Astrocyte (in vitro differentiated cells and primary cell): ENCODE results near the gene COBL. TPM values are rescaled to one million over a fixed set of nuclear protein-coding genes. Genes with fewer than 3 reads are reported as not detected.

Source experiments
- DNase-seq: peaks from one replicate; pipeline ENCODE4 v3.0.0-alpha.2; 2010; ENCODE audit warnings: low read depth
- FAIRE-seq: peaks from 2 replicates; lab custom pipeline; 2011; peaks lifted over from hg19 to GRCh38; lab: Jason Lieb, UNC
- H2AFZ ChIP-seq: 2 replicates; pipeline ENCODE4 v1.6.0; 2012; ENCODE audit warnings: low read depth, low read length, inconsistent platforms
- H3K27ac ChIP-seq: 2 replicates; pipeline ENCODE4 v1.5.1; 2011; ENCODE audit warnings: low read depth, low read length, inconsistent platforms
- H3K27me3 ChIP-seq: 2 replicates; pipeline ENCODE4 v1.6.0; 2011; ENCODE audit warnings: low read length, inconsistent platforms; ENCODE audit not compliant: insufficient read depth
- H3K36me3 ChIP-seq: 2 replicates; pipeline ENCODE4 v1.5.1; 2011; ENCODE audit warnings: low read length, inconsistent platforms; ENCODE audit not compliant: insufficient read depth
- H3K4me1 ChIP-seq: 2 replicates; pipeline ENCODE4 v1.5.1; 2011; ENCODE audit warnings: low read length, inconsistent platforms; ENCODE audit not compliant: insufficient read depth
- H3K4me2 ChIP-seq: 2 replicates; pipeline ENCODE4 v1.6.0; 2012; ENCODE audit warnings: low read length, inconsistent platforms
- H3K4me3 ChIP-seq: 2 replicates; pipeline ENCODE4 v1.5.1; 2011; ENCODE audit warnings: low read depth, mild to moderate bottlenecking, low read length, inconsistent platforms; ENCODE audit not compliant: insufficient read depth
- H3K79me2 ChIP-seq: 2 replicates; pipeline ENCODE4 v1.6.0; 2012; ENCODE audit warnings: mild to moderate bottlenecking, low read length, inconsistent platforms; ENCODE audit not compliant: insufficient read depth
- H3K9ac ChIP-seq: 2 replicates; pipeline ENCODE4 v1.6.0; 2012; ENCODE audit warnings: mild to moderate bottlenecking, low read length, inconsistent platforms
- H3K9me3 ChIP-seq: 2 replicates; pipeline ENCODE4 v1.5.1; 2012; ENCODE audit warnings: low read depth, mild to moderate bottlenecking, low read length, inconsistent platforms; ENCODE audit not compliant: insufficient read depth
- H4K20me1 ChIP-seq: 2 replicates; pipeline ENCODE4 v1.6.0; 2012; ENCODE audit warnings: low read length, inconsistent platforms; ENCODE audit not compliant: insufficient read depth
- H3K27ac Mint-ChIP-seq: one replicate; pipeline ENCODE4 v1.8.0; 2021; ENCODE audit warnings: mild to moderate bottlenecking, mixed read lengths; ENCODE audit not compliant: unreplicated experiment
- H3K27me3 Mint-ChIP-seq: one replicate; pipeline ENCODE4 v1.8.0; 2021; ENCODE audit warnings: low read depth, mixed read lengths; ENCODE audit not compliant: unreplicated experiment
- H3K36me3 Mint-ChIP-seq: one replicate; pipeline ENCODE4 v1.8.0; 2021; ENCODE audit warnings: low read depth, mixed read lengths; ENCODE audit not compliant: unreplicated experiment
- H3K4me1 Mint-ChIP-seq: one replicate; pipeline ENCODE4 v1.8.0; 2021; ENCODE audit warnings: low read depth, mixed read lengths; ENCODE audit not compliant: unreplicated experiment
- H3K4me3 Mint-ChIP-seq: one replicate; pipeline ENCODE4 v1.8.0; 2021; ENCODE audit warnings: mild to moderate bottlenecking, moderate library complexity, mixed read lengths; ENCODE audit not compliant: unreplicated experiment
- H3K9me3 Mint-ChIP-seq: one replicate; pipeline ENCODE4 v1.8.0; 2021; ENCODE audit warnings: mild to moderate bottlenecking, mixed read lengths; ENCODE audit not compliant: unreplicated experiment
- EZH2 ChIP-seq: IDR thresholded peaks from 2 replicates; pipeline ENCODE4 v1.6.1; 2012; ENCODE audit warnings: mild to moderate bottlenecking, low read length, inconsistent platforms; ENCODE audit not compliant: insufficient read depth
- total RNA-seq: library from RNA; stranded (reverse); gene quantifications from 2 replicates; pipeline ENCODE4 v1.2.1, GENCODE V29; 2021
- TF ChIP-seq, protein P1 (sequence below): IDR thresholded peaks from 2 replicates; pipeline ENCODE4 v1.5.1; 2011; ENCODE audit warnings: low read depth, mild to moderate bottlenecking, inconsistent platforms, low read length, moderate library complexity; ENCODE audit not compliant: insufficient read depth

COBL gene
- total RNA-seq, 1 donor from 2014 or later: 6.4 TPM

- no peak for FAIRE-seq
These were observed 263.3 kb downstream of the COBL start for GRCh38 chr7:51053160-51053925.

DNA sequence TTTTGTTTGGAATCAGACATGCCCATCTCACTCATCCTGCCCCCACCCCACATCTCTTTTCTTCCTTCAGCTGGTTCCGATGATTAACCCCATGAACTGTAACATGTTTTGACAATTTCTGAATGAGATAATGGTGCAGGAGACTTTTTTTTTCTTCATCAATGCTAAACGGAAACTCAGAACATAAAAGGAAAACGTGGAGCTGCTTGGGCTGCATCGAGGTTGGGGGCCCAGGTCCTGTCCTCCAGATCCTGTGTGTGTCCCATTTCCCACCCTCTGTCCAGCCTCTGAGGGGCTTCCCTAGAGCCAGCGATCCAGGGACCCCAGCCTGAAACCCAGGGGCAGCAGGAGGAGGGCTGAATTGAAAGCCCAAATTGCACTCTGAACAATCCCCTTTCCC lies 270.1 kb downstream of the COBL start:
- Histone ChIP-seq H3K36me3 (no peaks in the 10 kb centered on the region), H3K4me1 (peaks cover 21% of the 10 kb centered on the region), H4K20me1 (no peaks in the 10 kb centered on the region), H2AFZ (no peak overlapping the region), H3K79me2 (no peaks in the 10 kb centered on the region), H3K4me2 (peak overlapping the region; percentile 42), H3K9me3 (no peaks in the 10 kb centered on the region), H3K9ac (peak overlapping the region; percentile 26), H3K4me3 (no peak overlapping the region), H3K27ac (no peak overlapping the region), H3K27me3 (peaks cover 31% of the 10 kb centered on the region)
- TF ChIP-seq, protein P1, sequence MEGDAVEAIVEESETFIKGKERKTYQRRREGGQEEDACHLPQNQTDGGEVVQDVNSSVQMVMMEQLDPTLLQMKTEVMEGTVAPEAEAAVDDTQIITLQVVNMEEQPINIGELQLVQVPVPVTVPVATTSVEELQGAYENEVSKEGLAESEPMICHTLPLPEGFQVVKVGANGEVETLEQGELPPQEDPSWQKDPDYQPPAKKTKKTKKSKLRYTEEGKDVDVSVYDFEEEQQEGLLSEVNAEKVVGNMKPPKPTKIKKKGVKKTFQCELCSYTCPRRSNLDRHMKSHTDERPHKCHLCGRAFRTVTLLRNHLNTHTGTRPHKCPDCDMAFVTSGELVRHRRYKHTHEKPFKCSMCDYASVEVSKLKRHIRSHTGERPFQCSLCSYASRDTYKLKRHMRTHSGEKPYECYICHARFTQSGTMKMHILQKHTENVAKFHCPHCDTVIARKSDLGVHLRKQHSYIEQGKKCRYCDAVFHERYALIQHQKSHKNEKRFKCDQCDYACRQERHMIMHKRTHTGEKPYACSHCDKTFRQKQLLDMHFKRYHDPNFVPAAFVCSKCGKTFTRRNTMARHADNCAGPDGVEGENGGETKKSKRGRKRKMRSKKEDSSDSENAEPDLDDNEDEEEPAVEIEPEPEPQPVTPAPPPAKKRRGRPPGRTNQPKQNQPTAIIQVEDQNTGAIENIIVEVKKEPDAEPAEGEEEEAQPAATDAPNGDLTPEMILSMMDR: no peak
- TF ChIP-seq EZH2: no peak
- no peaks in the 10 kb centered on the region for H3K9me3 Mint-ChIP-seq
- peaks cover 11% of the 10 kb centered on the region for H3K4me1 Mint-ChIP-seq
- no peak overlapping the region for H3K4me3 Mint-ChIP-seq
- no peak for FAIRE-seq
- no peaks in the 10 kb centered on the region for H3K36me3 Mint-ChIP-seq
- H3K27ac Mint-ChIP-seq: no peak overlapping the region
- DNase-seq: no peak
- H3K27me3 Mint-ChIP-seq: no peaks in the 10 kb centered on the region

More at GRCh38 chr7:51053160-51053925, 263.3 kb downstream of the COBL start:
- H3K36me3 ChIP-seq: no peaks in the 10 kb centered on the region
- peaks cover 21% of the 10 kb centered on the region for H3K27me3 ChIP-seq
- no peak overlapping the region for H3K4me3 ChIP-seq
- no peak overlapping the region for H3K4me2 ChIP-seq
- H3K27ac Mint-ChIP-seq: no peak overlapping the region
- no peak overlapping the region for H2AFZ ChIP-seq
- H3K36me3 Mint-ChIP-seq: no peaks in the 10 kb centered on the region
- H3K4me1 Mint-ChIP-seq: peaks cover 13% of the 10 kb centered on the region
- no peaks in the 10 kb centered on the region for H3K4me1 ChIP-seq
- no peak overlapping the region for H3K27ac ChIP-seq
- no peaks in the 10 kb centered on the region for H3K9me3 ChIP-seq
- no peak overlapping the region for H3K4me3 Mint-ChIP-seq
- no peaks in the 10 kb centered on the region for H4K20me1 ChIP-seq
- H3K79me2 ChIP-seq: no peaks in the 10 kb centered on the region
- no peak for TF ChIP-seq EZH2
- TF ChIP-seq, protein P1: no peak
- H3K9ac ChIP-seq: no peak overlapping the region
- H3K9me3 Mint-ChIP-seq: no peaks in the 10 kb centered on the region
- no peak for DNase-seq
- H3K27me3 Mint-ChIP-seq: peaks cover 2% of the 10 kb centered on the region

GRCh38 chr7:51046103-51046466 lies 270.5 kb downstream of the COBL start:
- H3K27ac ChIP-seq: peak overlapping the region; percentile 30
- no peaks in the 10 kb centered on the region for H3K9me3 Mint-ChIP-seq
- H3K27ac Mint-ChIP-seq: peak overlapping the region; percentile 50

More at GRCh38 chr7:51046103-51046466, 270.5 kb downstream of the COBL start:
- Histone ChIP-seq H2AFZ (no peak overlapping the region), H4K20me1 (no peaks in the 10 kb centered on the region), H3K9ac (peak overlapping the region; percentile 26), H3K4me2 (peak overlapping the region; percentile 42), H3K9me3 (no peaks in the 10 kb centered on the region), H3K4me1 (peaks cover 21% of the 10 kb centered on the region), H3K79me2 (no peaks in the 10 kb centered on the region), H3K4me3 (no peak overlapping the region), H3K36me3 (no peaks in the 10 kb centered on the region), H3K27me3 (peaks cover 31% of the 10 kb centered on the region)
- TF ChIP-seq, protein P1: no peak
- no peak for TF ChIP-seq EZH2
- Mint-ChIP-seq H3K36me3 (no peaks in the 10 kb centered on the region), H3K4me3 (no peak overlapping the region), H3K27me3 (no peaks in the 10 kb centered on the region), H3K4me1 (peaks cover 11% of the 10 kb centered on the region)
- DNase-seq (no peak), FAIRE-seq (no peak)
